NT2/D1 (cell line): ENCODE measurements around the gene DDX17.
A peak's percentile ranks its signal among the peaks of the same experiment; 100 is the strongest.

ENCODE experiments used
- DNase-seq: peaks from one replicate; pipeline ENCODE4 v3.0.0-alpha.2; 2011; ENCODE audit warnings: low read depth, low spot score
- H3K27me3 ChIP-seq: 2 replicates; pipeline ENCODE4 v1.6.0; 2011; ENCODE audit warnings: mild to moderate bottlenecking; ENCODE audit not compliant: insufficient read length, insufficient read depth
- H3K36me3 ChIP-seq: 2 replicates; pipeline ENCODE4 v1.6.1; 2011; ENCODE audit warnings: mild to moderate bottlenecking, low read length, mixed read lengths; ENCODE audit not compliant: insufficient read depth, insufficient read length
- H3K4me1 ChIP-seq: 2 replicates; pipeline ENCODE4 v1.5.1; 2011; ENCODE audit not compliant: insufficient read depth, insufficient read length
- H3K4me3 ChIP-seq: 2 replicates; pipeline ENCODE4 v1.5.1; 2011; ENCODE audit warnings: low read depth; ENCODE audit not compliant: insufficient read length
- H3K9ac ChIP-seq: 2 replicates; pipeline ENCODE4 v1.6.0; 2011; ENCODE audit warnings: low read depth; ENCODE audit not compliant: insufficient read length
- H3K9me3 ChIP-seq: 2 replicates; pipeline ENCODE4 v1.5.1; 2011; ENCODE audit warnings: mild to moderate bottlenecking, low read length; ENCODE audit not compliant: insufficient read depth
- SUZ12 ChIP-seq: IDR thresholded peaks from 2 replicates; pipeline ENCODE4 v1.6.1; 2011; ENCODE audit not compliant: insufficient read length, insufficient read depth; ENCODE audit errors: extremely low read depth
- YY1 ChIP-seq: IDR thresholded peaks from 2 replicates; pipeline ENCODE4 v1.6.1; 2011; ENCODE audit not compliant: insufficient read length, insufficient read depth
- ZNF274 ChIP-seq: IDR thresholded peaks from 2 replicates; pipeline ENCODE4 v1.6.1; 2011; ENCODE audit warnings: mild to moderate bottlenecking, low read depth, low read length

Gene DDX17

GRCh38 chr22:38506118-38506962 is at the start of gene DDX17:
DDX17 (minus strand) TSS chr22:38506311.
- no peaks in the 10 kb centered on the region for H3K9me3 ChIP-seq
- DNase-seq = peak; percentile 80
- H3K4me3 ChIP-seq = peak within 1 kb of the TSS; percentile 95
- TF ChIP-seq ZNF274 = no peak
- TF ChIP-seq SUZ12 = no peak
- TF ChIP-seq YY1 = peak; percentile 79
- H3K27me3 ChIP-seq = no peaks in the 10 kb centered on the region
- peak within 1 kb of the TSS; percentile 99 for H3K9ac ChIP-seq
- no peaks in the 10 kb centered on the region for H3K4me1 ChIP-seq
- peaks cover 40% of the 10 kb centered on the region for H3K36me3 ChIP-seq

- H3K9ac ChIP-seq = no peak overlapping the region
- TF ChIP-seq ZNF274 = no peak
- TF ChIP-seq YY1 = no peak
- TF ChIP-seq SUZ12 = no peak
- no peak overlapping the region for H3K4me3 ChIP-seq
- H3K36me3 ChIP-seq = peaks cover 2% of the 10 kb centered on the region
- H3K27me3 ChIP-seq = no peaks in the 10 kb centered on the region
- DNase-seq = no peak
- H3K4me1 ChIP-seq = no peaks in the 10 kb centered on the region
- H3K9me3 ChIP-seq = no peaks in the 10 kb centered on the region
These were observed 48.2 kb upstream of the DDX17 start for GRCh38 chr22:38554281-38554680.

GRCh38 chr22:38549101-38549894 is 43.2 kb upstream of the DDX17 start:
- DNase-seq = no peak
- no peaks in the 10 kb centered on the region for H3K36me3 ChIP-seq
- H3K4me1 ChIP-seq = no peaks in the 10 kb centered on the region
- H3K9ac ChIP-seq = no peak overlapping the region
- no peak overlapping the region for H3K4me3 ChIP-seq
- H3K9me3 ChIP-seq = peaks cover 2% of the 10 kb centered on the region; the same call in 1 of the 2 replicates
- no peaks in the 10 kb centered on the region for H3K27me3 ChIP-seq
- TF ChIP-seq SUZ12 = no peak

GRCh38 chr22:38540701-38541100 is 34.6 kb upstream of the DDX17 start:
- no peaks in the 10 kb centered on the region for H3K4me1 ChIP-seq
- H3K4me3 ChIP-seq = no peak overlapping the region
- no peaks in the 10 kb centered on the region for H3K36me3 ChIP-seq
- DNase-seq = no peak
- peaks cover 4% of the 10 kb centered on the region; the same call in 1 of the 2 replicates for H3K9me3 ChIP-seq
- no peaks in the 10 kb centered on the region for H3K27me3 ChIP-seq
- H3K9ac ChIP-seq = no peak overlapping the region
- TF ChIP-seq ZNF274 = no peak
- TF ChIP-seq SUZ12 = no peak
- TF ChIP-seq YY1 = no peak

- no peak for DNase-seq
- no peak overlapping the region for H3K9ac ChIP-seq
These were observed 25.3 kb upstream of the DDX17 start for GRCh38 chr22:38531251-38531938.

GRCh38 chr22:38524429-38524828 is 18.3 kb upstream of the DDX17 start:
- TF ChIP-seq YY1 = no peak
- no peak for TF ChIP-seq SUZ12
- no peak for TF ChIP-seq ZNF274
- Histone ChIP-seq H3K36me3 (no peaks in the 10 kb centered on the region), H3K9ac (no peak overlapping the region), H3K4me1 (no peaks in the 10 kb centered on the region), H3K9me3 (no peaks in the 10 kb centered on the region), H3K4me3 (no peak overlapping the region), H3K27me3 (no peaks in the 10 kb centered on the region)
- DNase-seq = no peak

More at GRCh38 chr22:38531251-38531938, 25.3 kb upstream of the DDX17 start:
- H3K9me3 ChIP-seq = no peaks in the 10 kb centered on the region
- TF ChIP-seq ZNF274 (no peak), SUZ12 (no peak), YY1 (no peak)
- H3K27me3 ChIP-seq = no peaks in the 10 kb centered on the region
- H3K36me3 ChIP-seq = no peaks in the 10 kb centered on the region
- H3K4me1 ChIP-seq = no peaks in the 10 kb centered on the region
- no peak overlapping the region for H3K4me3 ChIP-seq

GRCh38 chr22:38523479-38523878 is 17.4 kb upstream of the DDX17 start:
- Histone ChIP-seq H3K9me3 (no peaks in the 10 kb centered on the region), H3K9ac (no peak overlapping the region), H3K4me1 (no peaks in the 10 kb centered on the region), H3K27me3 (no peaks in the 10 kb centered on the region), H3K36me3 (no peaks in the 10 kb centered on the region), H3K4me3 (no peak overlapping the region)
- TF ChIP-seq SUZ12 (no peak), YY1 (no peak), ZNF274 (no peak)
- no peak for DNase-seq
